ENCODE results near the gene BLVRB. TPM values are rescaled to one million over a fixed set of nuclear protein-coding genes. Genes with fewer than 3 reads are reported as not detected.

BLVRB gene
- total and polyA plus RNA-seq, 9 of the 15 experiments (the other 6 are each of a cell fraction or from before 2014, with no cell fraction given), result 81.1 to 749 (median 331) TPM

DNA sequence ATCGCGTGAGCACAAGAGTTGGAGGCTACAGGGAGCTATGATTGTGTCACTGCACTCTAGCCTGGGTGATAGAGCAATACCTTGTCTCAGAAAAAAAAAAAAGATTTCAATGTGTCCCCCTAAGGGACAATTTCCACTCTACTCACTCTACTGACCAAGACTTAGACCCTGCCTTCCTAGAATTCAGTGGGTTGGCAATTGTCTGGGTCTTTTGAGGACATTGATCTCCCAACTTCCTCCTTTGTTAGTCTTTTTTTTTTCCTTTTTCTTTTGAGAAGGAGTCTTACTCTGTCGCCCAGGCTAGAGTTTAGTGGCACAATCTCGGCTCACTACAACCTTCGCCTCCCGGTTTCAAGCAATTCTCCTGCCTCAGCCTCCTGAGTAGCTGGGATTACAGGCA lies 3.5 kb upstream of the BLVRB start (continued):
- no peak for TF ChIP-seq VEZF1 (CRISPR knock-in tag; IDR thresholded peaks at IDR 0.05)

DNA sequence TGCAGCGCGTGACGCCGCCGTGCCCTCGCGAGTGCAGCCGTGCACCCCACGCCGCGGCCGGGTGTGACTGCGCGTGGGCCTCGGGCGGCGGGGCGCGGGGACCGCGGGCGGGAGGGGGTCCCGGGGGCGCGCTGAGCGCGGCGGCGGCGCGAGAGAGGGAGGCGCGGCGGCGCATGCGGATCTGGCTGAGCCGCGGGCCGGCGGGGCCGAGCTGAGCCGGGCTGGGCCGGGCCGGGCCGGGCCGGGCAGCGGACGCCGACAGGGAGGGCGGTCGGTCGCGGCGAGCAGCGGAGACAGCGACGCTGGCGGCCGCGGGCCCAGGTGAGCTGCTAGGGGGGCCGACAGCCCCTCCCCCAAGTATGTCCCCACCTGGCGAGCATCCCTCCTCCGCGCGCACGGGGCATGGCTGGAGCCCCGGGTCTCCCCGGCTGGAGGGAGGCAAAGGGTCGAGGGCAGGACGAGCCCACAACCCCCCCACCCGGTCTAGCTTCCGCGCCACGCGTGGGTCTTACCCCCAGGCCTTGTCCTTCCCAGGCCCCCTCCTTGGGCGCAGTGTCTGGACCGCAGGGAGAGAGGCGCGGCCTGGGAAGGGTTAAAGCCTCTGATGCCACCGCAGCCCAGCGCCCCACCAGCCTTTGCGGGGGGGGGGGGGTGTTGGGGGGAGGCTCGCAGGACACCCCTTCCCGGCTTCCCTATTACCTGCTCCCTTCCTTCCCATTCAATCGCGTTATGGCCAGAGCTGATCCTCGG lies 1.6 kb upstream of the BLVRB start, which contains the start of gene SPTBN4:
SPTBN4 (plus strand) TSS at position 17 of the 750 bp plus-strand sequence. CDS start 5,621 bp downstream, outside the sequence.
- FAIRE-seq, result no peak
- 94% methylated on average over 13 of the region's 87 CpGs for WGBS (ENCODE audit: insufficient coverage, low coverage, missing lambda C conversion rate)
- intact Hi-C loops (cut with micrococcal nuclease), result no loop called here
- DNase-seq (ENCODE audit: extremely low read depth in 1 of 4, low spot score in 3 of 4), result peak in 1 of 4 experiments; percentile 14
- POLR2A ChIA-PET, result no interaction called here
- Histone ChIP-seq H4K20me1 (replicated peaks; ENCODE audit: control insufficient read depth, insufficient read depth, low read length) (no peaks in the 10 kb centered on the region; the same call in 1 of the 2 replicates), H3K27ac (ENCODE audit: extremely low read depth, low read depth, low read length) (peak within 1 kb of the TSS; percentile 78), H3K9ac (ENCODE audit: insufficient read depth in 1 of 2, low read depth in 2 of 2, low read length in 2 of 2) (peak within 1 kb of the TSS; percentile 52 to 77), H3K4me2 (ENCODE audit: insufficient read depth, low read length) (peak within 1 kb of the TSS; percentile 93), H3K9me1 (ENCODE audit: control insufficient read depth, insufficient read depth, low read length) (no peaks in the 10 kb centered on the region), H3K4me3 (peak within 1 kb of the TSS; percentile 16; the same call in 1 of the 2 replicates), H3K9me3 (replicated peaks; ENCODE audit: control insufficient read depth, insufficient read depth, low read depth, low read length) (no peaks in the 10 kb centered on the region; the same call in 1 of the 2 replicates), H3K79me2 (ENCODE audit: control insufficient read depth, insufficient read depth, low read length) (peaks cover 39% of the 10 kb centered on the region), H2AFZ (ENCODE audit: low read depth, low read length) (peak within 1 kb of the TSS; percentile 91), H3K4me1 (replicated peaks in 1 of 2; ENCODE audit: control insufficient read depth in 2 of 2, insufficient read depth in 2 of 2, low read length in 2 of 2) (peaks cover 18 to 42% of the 10 kb centered on the region in 2 experiments; a peak in 4 of 5 replicates), H3K36me3 (ENCODE audit: control insufficient read depth, insufficient read depth, low read length) (peaks cover 7% of the 10 kb centered on the region), H3K27me3 (ENCODE audit: control insufficient read depth in 2 of 2, insufficient read depth in 2 of 2, low read length in 2 of 2) (no peaks in the 10 kb centered on the region)
- CTCF ChIA-PET (ENCODE audit: low intra/inter-chr PET ratio), result no interaction called here
- ATAC-seq, result no peak
- in situ Hi-C loops (cut with MboI), result no loop called here
- no TSS peak for BruUV-seq (replicated peaks)
- TF ChIP-seq, protein P1, sequence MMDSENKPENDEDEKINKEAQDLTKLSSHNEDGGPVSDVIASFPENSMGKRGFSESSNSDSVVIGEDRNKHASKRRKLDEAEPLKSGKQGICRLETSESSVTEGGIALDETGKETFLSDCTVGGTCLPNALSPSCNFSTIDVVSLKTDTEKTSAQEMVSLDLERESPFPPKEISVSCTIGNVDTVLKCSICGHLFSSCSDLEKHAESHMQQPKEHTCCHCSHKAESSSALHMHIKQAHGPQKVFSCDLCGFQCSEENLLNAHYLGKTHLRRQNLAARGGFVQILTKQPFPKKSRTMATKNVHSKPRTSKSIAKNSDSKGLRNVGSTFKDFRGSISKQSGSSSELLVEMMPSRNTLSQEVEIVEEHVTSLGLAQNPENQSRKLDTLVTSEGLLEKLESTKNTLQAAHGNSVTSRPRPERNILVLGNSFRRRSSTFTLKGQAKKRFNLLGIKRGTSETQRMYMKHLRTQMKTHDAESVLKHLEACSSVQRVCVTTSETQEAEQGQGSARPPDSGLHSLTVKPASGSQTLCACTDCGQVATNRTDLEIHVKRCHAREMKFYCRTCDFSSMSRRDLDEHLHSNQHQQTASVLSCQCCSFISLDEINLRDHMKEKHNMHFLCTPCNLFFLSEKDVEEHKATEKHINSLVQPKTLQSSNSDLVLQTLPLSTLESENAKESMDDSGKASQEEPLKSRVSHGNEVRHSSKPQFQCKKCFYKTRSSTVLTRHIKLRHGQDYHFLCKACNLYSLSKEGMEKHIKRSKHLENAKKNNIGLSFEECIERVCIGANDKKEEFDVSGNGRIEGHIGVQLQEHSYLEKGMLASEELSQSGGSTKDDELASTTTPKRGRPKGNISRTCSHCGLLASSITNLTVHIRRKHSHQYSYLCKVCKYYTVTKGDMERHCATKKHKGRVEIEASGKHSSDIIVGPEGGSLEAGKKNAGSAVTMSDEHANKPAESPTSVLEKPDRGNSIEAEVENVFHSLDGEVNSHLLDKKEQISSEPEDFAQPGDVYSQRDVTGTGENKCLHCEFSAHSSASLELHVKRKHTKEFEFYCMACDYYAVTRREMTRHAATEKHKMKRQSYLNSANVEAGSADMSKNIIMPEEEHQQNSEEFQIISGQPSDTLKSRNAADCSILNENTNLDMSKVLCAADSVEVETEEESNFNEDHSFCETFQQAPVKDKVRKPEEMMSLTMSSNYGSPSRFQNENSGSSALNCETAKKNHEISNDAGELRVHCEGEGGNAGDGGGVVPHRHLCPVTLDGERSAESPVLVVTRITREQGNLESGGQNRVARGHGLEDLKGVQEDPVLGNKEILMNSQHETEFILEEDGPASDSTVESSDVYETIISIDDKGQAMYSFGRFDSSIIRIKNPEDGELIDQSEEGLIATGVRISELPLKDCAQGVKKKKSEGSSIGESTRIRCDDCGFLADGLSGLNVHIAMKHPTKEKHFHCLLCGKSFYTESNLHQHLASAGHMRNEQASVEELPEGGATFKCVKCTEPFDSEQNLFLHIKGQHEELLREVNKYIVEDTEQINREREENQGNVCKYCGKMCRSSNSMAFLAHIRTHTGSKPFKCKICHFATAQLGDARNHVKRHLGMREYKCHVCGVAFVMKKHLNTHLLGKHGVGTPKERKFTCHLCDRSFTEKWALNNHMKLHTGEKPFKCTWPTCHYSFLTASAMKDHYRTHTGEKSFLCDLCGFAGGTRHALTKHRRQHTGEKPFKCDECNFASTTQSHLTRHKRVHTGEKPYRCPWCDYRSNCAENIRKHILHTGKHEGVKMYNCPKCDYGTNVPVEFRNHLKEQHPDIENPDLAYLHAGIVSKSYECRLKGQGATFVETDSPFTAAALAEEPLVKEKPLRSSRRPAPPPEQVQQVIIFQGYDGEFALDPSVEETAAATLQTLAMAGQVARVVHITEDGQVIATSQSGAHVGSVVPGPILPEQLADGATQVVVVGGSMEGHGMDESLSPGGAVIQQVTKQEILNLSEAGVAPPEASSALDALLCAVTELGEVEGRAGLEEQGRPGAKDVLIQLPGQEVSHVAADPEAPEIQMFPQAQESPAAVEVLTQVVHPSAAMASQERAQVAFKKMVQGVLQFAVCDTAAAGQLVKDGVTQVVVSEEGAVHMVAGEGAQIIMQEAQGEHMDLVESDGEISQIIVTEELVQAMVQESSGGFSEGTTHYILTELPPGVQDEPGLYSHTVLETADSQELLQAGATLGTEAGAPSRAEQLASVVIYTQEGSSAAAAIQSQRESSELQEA (IDR thresholded peaks at IDR 0.05; ENCODE audit: low read depth), result no peak
- TF ChIP-seq, protein P2, sequence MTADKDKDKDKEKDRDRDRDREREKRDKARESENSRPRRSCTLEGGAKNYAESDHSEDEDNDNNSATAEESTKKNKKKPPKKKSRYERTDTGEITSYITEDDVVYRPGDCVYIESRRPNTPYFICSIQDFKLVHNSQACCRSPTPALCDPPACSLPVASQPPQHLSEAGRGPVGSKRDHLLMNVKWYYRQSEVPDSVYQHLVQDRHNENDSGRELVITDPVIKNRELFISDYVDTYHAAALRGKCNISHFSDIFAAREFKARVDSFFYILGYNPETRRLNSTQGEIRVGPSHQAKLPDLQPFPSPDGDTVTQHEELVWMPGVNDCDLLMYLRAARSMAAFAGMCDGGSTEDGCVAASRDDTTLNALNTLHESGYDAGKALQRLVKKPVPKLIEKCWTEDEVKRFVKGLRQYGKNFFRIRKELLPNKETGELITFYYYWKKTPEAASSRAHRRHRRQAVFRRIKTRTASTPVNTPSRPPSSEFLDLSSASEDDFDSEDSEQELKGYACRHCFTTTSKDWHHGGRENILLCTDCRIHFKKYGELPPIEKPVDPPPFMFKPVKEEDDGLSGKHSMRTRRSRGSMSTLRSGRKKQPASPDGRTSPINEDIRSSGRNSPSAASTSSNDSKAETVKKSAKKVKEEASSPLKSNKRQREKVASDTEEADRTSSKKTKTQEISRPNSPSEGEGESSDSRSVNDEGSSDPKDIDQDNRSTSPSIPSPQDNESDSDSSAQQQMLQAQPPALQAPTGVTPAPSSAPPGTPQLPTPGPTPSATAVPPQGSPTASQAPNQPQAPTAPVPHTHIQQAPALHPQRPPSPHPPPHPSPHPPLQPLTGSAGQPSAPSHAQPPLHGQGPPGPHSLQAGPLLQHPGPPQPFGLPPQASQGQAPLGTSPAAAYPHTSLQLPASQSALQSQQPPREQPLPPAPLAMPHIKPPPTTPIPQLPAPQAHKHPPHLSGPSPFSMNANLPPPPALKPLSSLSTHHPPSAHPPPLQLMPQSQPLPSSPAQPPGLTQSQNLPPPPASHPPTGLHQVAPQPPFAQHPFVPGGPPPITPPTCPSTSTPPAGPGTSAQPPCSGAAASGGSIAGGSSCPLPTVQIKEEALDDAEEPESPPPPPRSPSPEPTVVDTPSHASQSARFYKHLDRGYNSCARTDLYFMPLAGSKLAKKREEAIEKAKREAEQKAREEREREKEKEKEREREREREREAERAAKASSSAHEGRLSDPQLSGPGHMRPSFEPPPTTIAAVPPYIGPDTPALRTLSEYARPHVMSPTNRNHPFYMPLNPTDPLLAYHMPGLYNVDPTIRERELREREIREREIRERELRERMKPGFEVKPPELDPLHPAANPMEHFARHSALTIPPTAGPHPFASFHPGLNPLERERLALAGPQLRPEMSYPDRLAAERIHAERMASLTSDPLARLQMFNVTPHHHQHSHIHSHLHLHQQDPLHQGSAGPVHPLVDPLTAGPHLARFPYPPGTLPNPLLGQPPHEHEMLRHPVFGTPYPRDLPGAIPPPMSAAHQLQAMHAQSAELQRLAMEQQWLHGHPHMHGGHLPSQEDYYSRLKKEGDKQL (CRISPR knock-in tag; IDR thresholded peaks at IDR 0.05; ENCODE audit: borderline replicate concordance), result no peak

Measured in K562 (cell line).